Measurements from ENCODE around the gene HSH2D. TPM values are rescaled to one million over a fixed set of nuclear protein-coding genes. Genes with fewer than 3 reads are reported as not detected.

Gene HSH2D
- total RNA-seq, 1 experiment from 2014 or later, result 0.23 TPM

- CTCF ChIA-PET, result no interaction called here
- no peaks in the 10 kb centered on the region for H3K4me1 Mint-ChIP-seq (ENCODE audit: low read depth, unreplicated experiment)
- H3K27me3 Mint-ChIP-seq (ENCODE audit: insufficient read depth, unreplicated experiment), result no peaks in the 10 kb centered on the region
- H3K4me3 ChIP-seq (ENCODE audit: low read depth, low read length), result no peak overlapping the region
- no peaks in the 10 kb centered on the region for H3K36me3 Mint-ChIP-seq (ENCODE audit: insufficient read depth, unreplicated experiment)
- no peak for TF ChIP-seq CTCF (IDR thresholded peaks at IDR 0.05; ENCODE audit: insufficient read depth in 1 of 2, low read depth in 1 of 2, low read length in 1 of 2, severe bottlenecking in 1 of 2, unreplicated experiment in 1 of 2)
- no peak for DNase-seq
- no peaks in the 10 kb centered on the region for H3K36me3 ChIP-seq (ENCODE audit: control insufficient read depth, insufficient read depth, low read length)
- no TSS peak for BruUV-seq (replicated peaks)
- intact Hi-C loops (cut with micrococcal nuclease; ENCODE audit: unreplicated experiment), result no loop called here
- H3K27me3 ChIP-seq (replicated peaks; ENCODE audit: control insufficient read depth, insufficient read depth, low read length), result no peaks in the 10 kb centered on the region
- peaks cover 5% of the 10 kb centered on the region for H3K4me1 ChIP-seq
- no peak overlapping the region for H3K27ac Mint-ChIP-seq (ENCODE audit: unreplicated experiment)
- H3K9me3 ChIP-seq, result no peaks in the 10 kb centered on the region
- H3K4me3 Mint-ChIP-seq (ENCODE audit: unreplicated experiment), result no peak overlapping the region
- POLR2A ChIA-PET, result no interaction called here
- no peaks in the 10 kb centered on the region for H3K9me3 Mint-ChIP-seq (ENCODE audit: unreplicated experiment)
These were observed 23.6 kb downstream of the HSH2D start for GRCh38 chr19:16167055-16167454.

- POLR2A ChIA-PET, result no interaction called here
- CTCF ChIA-PET, result interaction anchor here (0.5 kb wide), 1 partner anchor 21 kb away, joined by 3 read pairs; no protein-coding TSS in a partner anchor
- no TSS peak for BruUV-seq (replicated peaks)
These were observed 25.1 kb downstream of the HSH2D start for GRCh38 chr19:16168465-16169081.

GRCh38 chr19:16170134-16170533, 26.6 kb downstream of the HSH2D start:
- no peaks in the 10 kb centered on the region for H3K27me3 Mint-ChIP-seq (ENCODE audit: insufficient read depth, unreplicated experiment)
- peaks cover 10% of the 10 kb centered on the region for H3K4me1 Mint-ChIP-seq (ENCODE audit: low read depth, unreplicated experiment)
- no peak for TF ChIP-seq CTCF (IDR thresholded peaks at IDR 0.05; ENCODE audit: insufficient read depth in 1 of 2, low read depth in 1 of 2, low read length in 1 of 2, severe bottlenecking in 1 of 2, unreplicated experiment in 1 of 2)
- intact Hi-C loops (cut with micrococcal nuclease; ENCODE audit: unreplicated experiment), result no loop called here
- DNase-seq, result no peak
- Histone ChIP-seq H3K4me3 (ENCODE audit: low read depth, low read length) (no peak overlapping the region), H3K4me1 (peaks cover 16% of the 10 kb centered on the region), H3K36me3 (ENCODE audit: control insufficient read depth, insufficient read depth, low read length) (no peaks in the 10 kb centered on the region), H3K27me3 (replicated peaks; ENCODE audit: control insufficient read depth, insufficient read depth, low read length) (no peaks in the 10 kb centered on the region), H3K9me3 (no peaks in the 10 kb centered on the region)
- H3K9me3 Mint-ChIP-seq (ENCODE audit: unreplicated experiment), result no peaks in the 10 kb centered on the region
- H3K4me3 Mint-ChIP-seq (ENCODE audit: unreplicated experiment), result no peak overlapping the region
- ChIA-PET CTCF (no interaction called here), POLR2A (no interaction called here)
- BruUV-seq (replicated peaks), result no TSS peak
- no peaks in the 10 kb centered on the region for H3K36me3 Mint-ChIP-seq (ENCODE audit: insufficient read depth, unreplicated experiment)
- no peak overlapping the region for H3K27ac Mint-ChIP-seq (ENCODE audit: unreplicated experiment)

More at GRCh38 chr19:16168465-16169081, 25.1 kb downstream of the HSH2D start:
- no peaks in the 10 kb centered on the region for H3K9me3 Mint-ChIP-seq (ENCODE audit: unreplicated experiment)
- intact Hi-C loops (cut with micrococcal nuclease; ENCODE audit: unreplicated experiment), result no loop called here
- Histone ChIP-seq H3K4me1 (peaks cover 16% of the 10 kb centered on the region), H3K9me3 (no peaks in the 10 kb centered on the region), H3K27me3 (replicated peaks; ENCODE audit: control insufficient read depth, insufficient read depth, low read length) (no peaks in the 10 kb centered on the region), H3K36me3 (ENCODE audit: control insufficient read depth, insufficient read depth, low read length) (no peaks in the 10 kb centered on the region), H3K4me3 (ENCODE audit: low read depth, low read length) (no peak overlapping the region)
- no peak overlapping the region for H3K4me3 Mint-ChIP-seq (ENCODE audit: unreplicated experiment)
- no peaks in the 10 kb centered on the region for H3K36me3 Mint-ChIP-seq (ENCODE audit: insufficient read depth, unreplicated experiment)
- no peak overlapping the region for H3K27ac Mint-ChIP-seq (ENCODE audit: unreplicated experiment)
- H3K4me1 Mint-ChIP-seq (ENCODE audit: low read depth, unreplicated experiment), result peaks cover 10% of the 10 kb centered on the region
- TF ChIP-seq CTCF (IDR thresholded peaks at IDR 0.05; ENCODE audit: insufficient read depth in 1 of 2, low read depth in 1 of 2, low read length in 1 of 2, severe bottlenecking in 1 of 2, unreplicated experiment in 1 of 2), result no peak
- H3K27me3 Mint-ChIP-seq (ENCODE audit: insufficient read depth, unreplicated experiment), result no peaks in the 10 kb centered on the region
- no peak for DNase-seq

All from Caco-2 (cell line).